Naive B cell (primary cell): ENCODE results near the gene DAD1. TPM values are rescaled to one million over a fixed set of nuclear protein-coding genes. Genes with fewer than 3 reads are reported as not detected.

Source experiments
- ATAC-seq, 2 donors: fragments of 150-1000 bp; cut with Tn5 transposase; 2 replicates each; pipeline ENCODE4 v1.10.0; 2021; ENCODE audit warnings: low read depth in 2 of 2, mild to moderate bottlenecking in 2 of 2, moderate library complexity in 2 of 2
- DNase-seq: peaks from one replicate; pipeline ENCODE4 v3.0.0; 2022
- H3K27ac Mint-ChIP-seq, 6 donors: one replicate each; pipeline ENCODE4 v1.8.0; 2020 to 2022; ENCODE audit warnings: mild to moderate bottlenecking in 6 of 6, mixed read lengths in 6 of 6, moderate library complexity in 5 of 6, inconsistent platforms in 2 of 6
- H3K27me3 Mint-ChIP-seq, 3 donors: one replicate each; pipeline ENCODE4 v1.8.0; 2021 to 2022; ENCODE audit warnings: mixed read lengths in 3 of 3, mild to moderate bottlenecking in 1 of 3
- H3K36me3 Mint-ChIP-seq, 2 donors: one replicate each; pipeline ENCODE4 v1.8.0; 2020 to 2022; ENCODE audit warnings: mixed read lengths in 2 of 2, inconsistent platforms in 1 of 2, mild to moderate bottlenecking in 1 of 2
- H3K4me1 Mint-ChIP-seq, 3 donors: one replicate each; pipeline ENCODE4 v1.8.0; 2020 to 2022; ENCODE audit warnings: mixed read lengths in 3 of 3, inconsistent platforms in 1 of 3, mild to moderate bottlenecking in 1 of 3, moderate library complexity in 1 of 3
- H3K4me3 Mint-ChIP-seq, 8 donors: one replicate each; pipeline ENCODE4 v1.8.0; 2020 to 2022; ENCODE audit warnings: mild to moderate bottlenecking in 8 of 8, mixed read lengths in 8 of 8, moderate library complexity in 8 of 8, inconsistent platforms in 2 of 8
- H3K9me3 Mint-ChIP-seq, 7 donors: one replicate each; pipeline ENCODE4 v1.8.0; 2020 to 2022; ENCODE audit warnings: mixed read lengths in 7 of 7, mild to moderate bottlenecking in 5 of 7, inconsistent platforms in 2 of 7, moderate library complexity in 1 of 7
- polyA plus RNA-seq, 6 donors: library from polyadenylated mRNA; unstranded; fragments of 300-500 nt; fragmentation: Illumina TruSeq; gene quantifications; one replicate each; pipeline ENCODE4 v1.2.3, GENCODE V29; 2021; ENCODE audit warnings: low read depth in 6 of 6

The DAD1 gene
- polyA plus RNA-seq, 6 donors from 2014 or later = 427 to 721 (median 474) TPM

DNA sequence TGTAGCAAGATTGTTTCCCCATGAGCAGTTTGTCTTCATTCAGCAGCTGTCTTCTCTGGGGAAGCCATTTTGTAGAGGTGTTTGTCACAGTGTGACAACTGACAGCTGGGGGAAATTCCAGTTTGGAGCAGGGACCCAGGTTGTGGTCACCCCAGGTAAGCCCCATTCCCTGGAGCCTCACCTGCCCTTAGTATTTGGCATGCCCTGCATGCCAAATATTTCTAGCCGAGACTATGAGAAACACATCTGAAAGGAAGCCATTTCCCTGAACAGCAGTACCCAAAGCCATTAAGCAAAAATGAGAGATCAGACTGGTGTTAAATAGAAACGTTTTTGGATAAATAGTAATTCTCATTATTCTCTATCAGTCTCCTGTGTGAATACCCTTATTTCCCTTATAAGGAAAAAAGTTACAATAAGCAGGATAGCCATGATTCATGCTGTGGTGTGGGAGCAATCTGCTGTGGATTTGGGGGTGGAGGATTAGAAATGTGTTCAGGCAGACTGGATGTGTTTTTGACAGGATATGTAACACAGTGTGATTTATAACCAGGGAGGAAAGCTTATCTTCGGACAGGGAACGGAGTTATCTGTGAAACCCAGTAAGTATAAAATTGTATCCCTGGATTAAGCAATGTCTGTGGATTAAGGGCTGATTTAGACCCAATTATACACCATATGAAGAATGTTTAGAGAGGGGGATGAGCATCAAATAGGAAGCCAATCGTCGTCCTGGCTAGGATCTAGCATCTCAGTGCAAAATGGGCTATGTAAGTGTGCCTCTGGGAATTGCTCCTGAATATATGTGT is 68.9 kb downstream of the DAD1 start:
- Mint-ChIP-seq H3K4me3 (peak overlapping the region in 6 of 8 donors; percentile 39 to 66 (median 58)), H3K27me3 (no peaks in the 10 kb centered on the region), H3K9me3 (no peaks in the 10 kb centered on the region), H3K4me1 (peaks cover 58 to 83% (median 81%) of the 10 kb centered on the region in 3 donors), H3K27ac (peak overlapping the region; percentile 69 to 91 (median 86)), H3K36me3 (no peaks in the 10 kb centered on the region)
- DNase-seq (no peak), ATAC-seq (no peak)

- H3K4me1 Mint-ChIP-seq = peaks cover 57 to 77% (median 75%) of the 10 kb centered on the region in 3 donors
- H3K27me3 Mint-ChIP-seq = no peaks in the 10 kb centered on the region
- H3K27ac Mint-ChIP-seq = peak overlapping the region in 5 of 6 donors; percentile 46 to 83 (median 70)
- peak overlapping the region in 4 of 8 donors; percentile 30 to 76 (median 51) for H3K4me3 Mint-ChIP-seq
- H3K9me3 Mint-ChIP-seq = no peaks in the 10 kb centered on the region
- DNase-seq (no peak), ATAC-seq (no peak)
- H3K36me3 Mint-ChIP-seq = no peaks in the 10 kb centered on the region
These were observed 71.0 kb downstream of the DAD1 start for GRCh38 chr14:22518073-22518472.

- Mint-ChIP-seq H3K9me3 (no peaks in the 10 kb centered on the region), H3K4me3 (peak overlapping the region in 7 of 8 donors; percentile 26 to 76 (median 42)), H3K36me3 (no peaks in the 10 kb centered on the region), H3K27me3 (no peaks in the 10 kb centered on the region), H3K4me1 (peaks cover 64 to 76% (median 73%) of the 10 kb centered on the region in 3 donors), H3K27ac (peak overlapping the region in 2 of 6 donors; percentile 62 to 83)
- DNase-seq = no peak
- ATAC-seq = peak; percentile 77 to 80
These were observed 71.8 kb downstream of the DAD1 start for GRCh38 chr14:22517117-22517720.

DNA sequence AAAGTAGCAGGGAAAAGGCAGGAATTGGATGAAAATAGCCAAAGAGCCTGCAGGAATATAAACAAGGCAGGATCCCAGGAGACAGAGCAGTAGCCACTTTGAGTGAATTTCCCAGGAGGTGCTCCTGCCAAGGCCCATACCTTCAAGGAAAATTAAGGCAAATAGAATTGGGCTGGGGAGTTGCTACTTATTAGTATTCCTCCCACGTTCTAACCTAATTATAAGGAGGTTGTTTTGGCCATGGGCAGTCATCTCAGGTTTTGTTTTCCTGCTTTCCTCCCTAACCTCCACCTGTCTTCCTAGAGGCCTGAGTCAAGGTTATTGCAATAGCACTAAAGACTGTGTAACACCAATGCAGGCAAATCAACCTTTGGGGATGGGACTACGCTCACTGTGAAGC is 73.1 kb downstream of the DAD1 start:
- Mint-ChIP-seq H3K9me3 (no peaks in the 10 kb centered on the region), H3K4me1 (peaks cover 61 to 71% (median 65%) of the 10 kb centered on the region in 3 donors), H3K4me3 (peak overlapping the region in 1 of 8 donors; percentile 12), H3K27me3 (no peaks in the 10 kb centered on the region), H3K27ac (peak overlapping the region in 1 of 6 donors; percentile 49), H3K36me3 (no peaks in the 10 kb centered on the region)
- DNase-seq = no peak
- ATAC-seq = no peak

Other genes with a start within 250 kb of the DAD1 start
- gene ABHD4, start 9.1 kb upstream of the DAD1 start, polyA plus RNA-seq = 10 to 100 TPM in 2 of 6 donors, 1 to 10 TPM in 4; 4.8 to 14.1 (median 9.2) TPM
- gene OR6J1, start 55.1 kb upstream of the DAD1 start, polyA plus RNA-seq = not detected
- gene OXA1L, start 177.5 kb upstream of the DAD1 start, polyA plus RNA-seq = 10 to 100 TPM; 56.9 to 83.5 (median 74.4) TPM
- gene SLC7A7, start 226.2 kb upstream of the DAD1 start, polyA plus RNA-seq = 10 to 100 TPM; 16.2 to 78.3 (median 28.7) TPM
- 100 to 1,000 TPM in 5 of 6 donors, 10 to 100 TPM in 1; 75.0 to 232 (median 186) TPM for gene MRPL52, start 240.7 kb upstream of the DAD1 start, polyA plus RNA-seq
- not detected for gene MMP14, start 247.4 kb upstream of the DAD1 start, polyA plus RNA-seq